H9 (cell line): Measurements from ENCODE around the gene ZSCAN22. TPM values are rescaled to one million over a fixed set of nuclear protein-coding genes. Genes with fewer than 3 reads are reported as not detected.

ENCODE experiments used
- DNase-seq: peaks from one replicate; pipeline ENCODE4 v3.0.0-alpha.2; 2017
- H2AFZ ChIP-seq: one replicate; pipeline ENCODE4 v1.6.1; 2013; ENCODE audit warnings: mild to moderate bottlenecking, low read length, control low read depth, moderate library complexity
- H2AK5ac ChIP-seq: 2 replicates; pipeline ENCODE4 v1.6.1; 2013; ENCODE audit warnings: low read length, control low read depth, mixed read lengths; ENCODE audit not compliant: insufficient read length
- H2BK120ac ChIP-seq: one replicate; pipeline ENCODE4 v1.6.1; 2013; ENCODE audit warnings: low read depth, mild to moderate bottlenecking, low read length, control low read depth, inconsistent platforms; ENCODE audit not compliant: poor library complexity, severe bottlenecking
- H2BK12ac ChIP-seq: 2 replicates; pipeline ENCODE4 v1.6.1; 2013; ENCODE audit warnings: low read length, control low read depth, mixed read lengths, low read depth; ENCODE audit not compliant: insufficient read length
- H2BK15ac ChIP-seq: 2 replicates; pipeline ENCODE4 v1.6.1; 2013; ENCODE audit warnings: low read depth, low read length, control low read depth
- H2BK20ac ChIP-seq: one replicate; pipeline ENCODE4 v1.6.1; 2013; ENCODE audit warnings: low read depth, mild to moderate bottlenecking, low read length, control low read depth, inconsistent platforms; ENCODE audit not compliant: poor library complexity, severe bottlenecking
- H2BK5ac ChIP-seq: 2 replicates; pipeline ENCODE4 v1.6.1; 2013; ENCODE audit warnings: low read length, control low read depth, mixed read lengths; ENCODE audit not compliant: insufficient read length
- H3K14ac ChIP-seq: 2 replicates; pipeline ENCODE4 v1.6.1; 2013; ENCODE audit warnings: low read length, control low read depth; ENCODE audit not compliant: insufficient read depth
- H3K18ac ChIP-seq: 2 replicates; pipeline ENCODE4 v1.6.1; 2013; ENCODE audit warnings: low read depth, mild to moderate bottlenecking, mixed read lengths, low read length, control low read depth; ENCODE audit not compliant: insufficient read length
- H3K23ac ChIP-seq: 2 replicates; pipeline ENCODE4 v1.6.1; 2013; ENCODE audit warnings: low read length, control low read depth, mixed read lengths, low read depth; ENCODE audit not compliant: insufficient read length
- H3K23me2 ChIP-seq: 2 replicates; pipeline ENCODE4 v1.6.1; 2013; ENCODE audit warnings: low read depth, mild to moderate bottlenecking, mixed read lengths, low read length, control low read depth; ENCODE audit not compliant: insufficient read length, poor library complexity, severe bottlenecking
- H3K27ac ChIP-seq: 2 replicates; pipeline ENCODE4 v1.5.1; 2013; ENCODE audit warnings: low read length, control low read depth, mixed read lengths, low read depth; ENCODE audit not compliant: insufficient read length
- H3K27me3 ChIP-seq: 2 replicates; pipeline ENCODE4 v1.6.1; 2013; ENCODE audit warnings: low read length, control low read depth, inconsistent platforms; ENCODE audit not compliant: insufficient read depth
- H3K4ac ChIP-seq: 2 replicates; pipeline ENCODE4 v1.6.1; 2013; ENCODE audit warnings: low read depth, mild to moderate bottlenecking, control low read depth, inconsistent platforms, low read length, moderate library complexity
- H3K4me1 ChIP-seq: 2 replicates; pipeline ENCODE4 v1.6.1; 2013; ENCODE audit warnings: low read length, control low read depth, inconsistent platforms; ENCODE audit not compliant: insufficient read depth
- H3K4me2 ChIP-seq: 2 replicates; pipeline ENCODE4 v1.6.1; 2013; ENCODE audit warnings: low read length, control low read depth, mixed read lengths; ENCODE audit not compliant: insufficient read length, insufficient read depth
- H3K56ac ChIP-seq: 2 replicates; pipeline ENCODE4 v1.6.1; 2013; ENCODE audit warnings: low read depth, mild to moderate bottlenecking, mixed read lengths, low read length, control low read depth; ENCODE audit not compliant: insufficient read length
- H3K79me1 ChIP-seq: 2 replicates; pipeline ENCODE4 v1.6.1; 2013; ENCODE audit warnings: low read depth, mild to moderate bottlenecking, moderate library complexity, low read length, control low read depth, inconsistent platforms; ENCODE audit not compliant: insufficient read depth, poor library complexity, severe bottlenecking
- H3K79me2 ChIP-seq: 2 replicates; pipeline ENCODE4 v1.6.1; 2013; ENCODE audit warnings: low read length, control low read depth, inconsistent platforms; ENCODE audit not compliant: insufficient read depth
- H3K9ac ChIP-seq: 2 replicates; pipeline ENCODE4 v1.6.1; 2013; ENCODE audit warnings: low read length, control low read depth, mixed read lengths; ENCODE audit not compliant: insufficient read length; ENCODE audit errors: extremely low read depth
- H3K9me3 ChIP-seq: one replicate; pipeline ENCODE4 v1.6.1; 2013; ENCODE audit warnings: low read depth, low read length, inconsistent platforms; ENCODE audit not compliant: control insufficient read depth
- H3T11ph ChIP-seq: one replicate; pipeline ENCODE4 v1.6.1; 2013; ENCODE audit warnings: mild to moderate bottlenecking, low read length, control low read depth, inconsistent platforms
- H4K20me1 ChIP-seq: one replicate; pipeline ENCODE4 v1.6.1; 2013; ENCODE audit not compliant: control insufficient read depth, insufficient read length, insufficient read depth
- H4K5ac ChIP-seq: 2 replicates; pipeline ENCODE4 v1.6.1; 2013; ENCODE audit warnings: low read depth, mild to moderate bottlenecking, mixed read lengths, low read length, control low read depth; ENCODE audit not compliant: insufficient read length
- H4K8ac ChIP-seq: replicated peaks from 2 replicates; pipeline ENCODE4 v1.6.1; 2013; ENCODE audit warnings: low read length, control low read depth, mixed read lengths, low read depth; ENCODE audit not compliant: insufficient read length
- H4K91ac ChIP-seq: 2 replicates; pipeline ENCODE4 v1.6.1; 2013; ENCODE audit warnings: low read depth, mild to moderate bottlenecking, moderate library complexity, mixed read lengths, low read length, control low read depth; ENCODE audit not compliant: insufficient read length
- H3K27ac Mint-ChIP-seq, 3 experiments: 2 replicates in 2 of 3; 3 replicates in 1 of 3; pipeline ENCODE4 v1.8.0; 2020 to 2021; ENCODE audit warnings: mixed read lengths in 3 of 3, mild to moderate bottlenecking in 1 of 3, moderate library complexity in 1 of 3
- H3K27me3 Mint-ChIP-seq: 2 replicates; pipeline ENCODE4 v1.8.0; 2021; ENCODE audit warnings: low read depth, mild to moderate bottlenecking, moderate library complexity, mixed read lengths
- H3K36me3 Mint-ChIP-seq, 3 experiments: 2 replicates in 2 of 3; 3 replicates in 1 of 3; pipeline ENCODE4 v1.8.0; 2020 to 2021; ENCODE audit warnings: low read depth in 3 of 3, mixed read lengths in 3 of 3; ENCODE audit not compliant: insufficient read depth in 1 of 3
- H3K4me1 Mint-ChIP-seq, 2 experiments: 2 replicates each; pipeline ENCODE4 v1.8.0; 2020; ENCODE audit warnings: mixed read lengths in 2 of 2
- H3K4me3 Mint-ChIP-seq, 2 experiments: 2 replicates in 1 of 2; 3 replicates in 1 of 2; pipeline ENCODE4 v1.8.0; 2020 to 2021; ENCODE audit warnings: mild to moderate bottlenecking in 2 of 2, mixed read lengths in 2 of 2, moderate library complexity in 1 of 2
- H3K9me3 Mint-ChIP-seq, 2 experiments: 2 replicates in 1 of 2; 3 replicates in 1 of 2; pipeline ENCODE4 v1.8.0; 2020; ENCODE audit warnings: mild to moderate bottlenecking in 2 of 2, mixed read lengths in 2 of 2, moderate library complexity in 1 of 2
- WGBS: extraction: QIAGEN DNeasy Blood & Tissue Kit; methylation state at CpG from one replicate; pipeline ENCODE4 v1.1.7; 2013; ENCODE audit warnings: missing lambda C conversion rate, low lambda C conversion rate, mixed read lengths; ENCODE audit not compliant: insufficient read length; ENCODE audit errors: extremely low coverage; 5-methylcytosine and 5-hydroxymethylcytosine counted together
- total RNA-seq: library from RNA; stranded (reverse); gene quantifications from 2 replicates; pipeline ENCODE4 v1.2.1, GENCODE V29; 2021
- TF ChIP-seq, protein P1 (sequence below): fragments of 200-600 bp; sonication (generic); conservative IDR thresholded peaks from 3 replicates; pipeline ENCODE4 v1.8.0; 2021; ENCODE audit warnings: antibody characterized with exemption, mild to moderate bottlenecking

The ZSCAN22 gene
- total RNA-seq, 1 experiment from 2014 or later, result 4.8 TPM

DNA sequence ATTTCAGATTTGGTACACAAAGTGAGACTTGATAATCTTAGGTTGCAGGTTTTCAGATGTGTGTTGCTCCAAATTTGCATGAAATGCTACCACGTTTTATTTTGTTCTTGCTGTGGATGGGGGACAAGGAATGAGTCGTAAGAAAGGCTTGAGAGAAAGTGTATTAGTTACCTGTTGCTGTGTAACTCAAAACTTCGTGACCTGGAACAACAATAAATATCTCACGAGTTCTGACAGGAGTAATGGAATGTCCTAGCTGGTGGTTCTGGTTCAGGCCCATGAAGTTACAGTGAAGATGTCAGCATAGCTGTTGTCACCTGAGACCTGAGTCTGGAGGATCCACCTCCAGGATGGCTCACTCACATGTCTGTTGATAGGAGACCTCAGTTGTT lies 46.9 kb upstream of the ZSCAN22 start:
- Histone ChIP-seq H3T11ph (no peak overlapping the region), H4K91ac (no peak overlapping the region), H3K79me1 (peaks cover 12% of the 10 kb centered on the region), H3K14ac (no peak overlapping the region), H4K5ac (no peak overlapping the region), H3K79me2 (peaks cover 32% of the 10 kb centered on the region), H2BK12ac (no peak overlapping the region), H3K4me1 (peaks cover 9% of the 10 kb centered on the region; the same call in 1 of the 2 replicates), H3K27me3 (no peaks in the 10 kb centered on the region), H3K23me2 (peaks cover 5% of the 10 kb centered on the region), H2BK5ac (no peak overlapping the region), H3K56ac (no peak overlapping the region), H3K27ac (no peak overlapping the region), H4K8ac (no peak overlapping the region), H2BK20ac (no peak overlapping the region), H2BK120ac (no peak overlapping the region), H3K4ac (no peak overlapping the region), H2AK5ac (no peak overlapping the region), H3K9me3 (no peaks in the 10 kb centered on the region), H4K20me1 (peaks cover 2% of the 10 kb centered on the region), H2AFZ (no peak overlapping the region), H3K4me2 (peak overlapping the region; percentile 93), H3K18ac (no peak overlapping the region), H3K9ac (peak overlapping the region; percentile 91), H3K23ac (no peak overlapping the region), H2BK15ac (no peak overlapping the region; the same call in 1 of the 2 replicates)
- WGBS, result no CpG with 5 or more reads among the region's 4 CpGs
- Mint-ChIP-seq H3K4me1 (peaks cover 22 to 26% of the 10 kb centered on the region in 2 experiments), H3K9me3 (peaks cover 0 to 3% of the 10 kb centered on the region in 2 experiments; a peak in 1 of 5 replicates), H3K36me3 (peaks cover 31 to 35% (median 31%) of the 10 kb centered on the region in 3 experiments), H3K4me3 (peak overlapping the region; percentile 93 to 98), H3K27ac (peak overlapping the region in 2 of 3 experiments; percentile 97 to 98; a peak in 3 of 7 replicates), H3K27me3 (no peaks in the 10 kb centered on the region)
- TF ChIP-seq, protein P1, sequence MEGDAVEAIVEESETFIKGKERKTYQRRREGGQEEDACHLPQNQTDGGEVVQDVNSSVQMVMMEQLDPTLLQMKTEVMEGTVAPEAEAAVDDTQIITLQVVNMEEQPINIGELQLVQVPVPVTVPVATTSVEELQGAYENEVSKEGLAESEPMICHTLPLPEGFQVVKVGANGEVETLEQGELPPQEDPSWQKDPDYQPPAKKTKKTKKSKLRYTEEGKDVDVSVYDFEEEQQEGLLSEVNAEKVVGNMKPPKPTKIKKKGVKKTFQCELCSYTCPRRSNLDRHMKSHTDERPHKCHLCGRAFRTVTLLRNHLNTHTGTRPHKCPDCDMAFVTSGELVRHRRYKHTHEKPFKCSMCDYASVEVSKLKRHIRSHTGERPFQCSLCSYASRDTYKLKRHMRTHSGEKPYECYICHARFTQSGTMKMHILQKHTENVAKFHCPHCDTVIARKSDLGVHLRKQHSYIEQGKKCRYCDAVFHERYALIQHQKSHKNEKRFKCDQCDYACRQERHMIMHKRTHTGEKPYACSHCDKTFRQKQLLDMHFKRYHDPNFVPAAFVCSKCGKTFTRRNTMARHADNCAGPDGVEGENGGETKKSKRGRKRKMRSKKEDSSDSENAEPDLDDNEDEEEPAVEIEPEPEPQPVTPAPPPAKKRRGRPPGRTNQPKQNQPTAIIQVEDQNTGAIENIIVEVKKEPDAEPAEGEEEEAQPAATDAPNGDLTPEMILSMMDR, result no peak
- DNase-seq, result no peak
